ENCODE data around the gene INHBB. TPM values are rescaled to one million over a fixed set of nuclear protein-coding genes. Genes with fewer than 3 reads are reported as not detected.
"Not testable (repeated sequence)": the region's sequence is repeated elsewhere in the genome, so short reads cannot be mapped to it uniquely, and the experiment has no call there.

The INHBB gene
- polyA plus RNA-seq, 4 donors, result 0.07 to 3.2 (median 0.27) TPM; not detected in 1

GRCh38 chr2:120385355-120386127 is 39.6 kb downstream of the INHBB start:
- no peaks in the 10 kb centered on the region for H3K36me3 ChIP-seq (ENCODE audit: control insufficient read depth in 3 of 3, insufficient read depth in 2 of 3, low read depth in 1 of 3, low read length in 3 of 3)
- H3K4me1 ChIP-seq (ENCODE audit: control insufficient read depth in 3 of 3, insufficient read depth in 2 of 3, low read depth in 1 of 3, low read length in 2 of 3), result no peaks in the 10 kb centered on the region
- peaks cover 0 to 3% (median 0%) of the 10 kb centered on the region in 3 donors for H3K27me3 ChIP-seq (ENCODE audit: control insufficient read depth in 3 of 3, insufficient read depth in 3 of 3, low read length in 3 of 3)
- no peak for FAIRE-seq
- 56 to 63% (median 59%) methylated on average over 4 of the region's 4 CpGs for WGBS, 3 donors
- no peaks in the 10 kb centered on the region for H3K9me3 ChIP-seq (ENCODE audit: control insufficient read depth in 2 of 2, insufficient read depth in 1 of 2, low read depth in 1 of 2, low read length in 1 of 2)
- H3K4me3 ChIP-seq (ENCODE audit: low read depth in 1 of 3, low read length in 3 of 3), result no peak overlapping the region
- no peak overlapping the region for H3K27ac ChIP-seq (ENCODE audit: low read depth in 1 of 3, low read length in 2 of 3)
- no peak for DNase-seq

- H3K36me3 ChIP-seq (ENCODE audit: control insufficient read depth in 3 of 3, insufficient read depth in 2 of 3, low read depth in 1 of 3, low read length in 3 of 3), result no peaks in the 10 kb centered on the region
- H3K27me3 ChIP-seq (ENCODE audit: control insufficient read depth in 3 of 3, insufficient read depth in 3 of 3, low read length in 3 of 3), result no peaks in the 10 kb centered on the region
- no peak overlapping the region for H3K27ac ChIP-seq (ENCODE audit: low read depth in 1 of 3, low read length in 2 of 3)
- FAIRE-seq (no peak), DNase-seq (no peak)
- no peak overlapping the region for H3K4me3 ChIP-seq (ENCODE audit: low read depth in 1 of 3, low read length in 3 of 3)
- peaks cover 0 to 4% of the 10 kb centered on the region in 2 donors for H3K9me3 ChIP-seq (ENCODE audit: control insufficient read depth in 2 of 2, insufficient read depth in 1 of 2, low read depth in 1 of 2, low read length in 1 of 2)
- H3K4me1 ChIP-seq (ENCODE audit: control insufficient read depth in 3 of 3, insufficient read depth in 2 of 3, low read depth in 1 of 3, low read length in 2 of 3), result no peaks in the 10 kb centered on the region
- 69 to 76% (median 72%) methylated on average over 9 of the region's 9 CpGs for WGBS, 3 donors
Observed at GRCh38 chr2:120388222-120389035, 42.5 kb downstream of the INHBB start.

- H3K9me3 ChIP-seq (ENCODE audit: control insufficient read depth in 2 of 2, insufficient read depth in 1 of 2, low read depth in 1 of 2, low read length in 1 of 2), result peaks cover 0 to 4% of the 10 kb centered on the region in 2 donors
- 62 to 72% (median 71%) methylated on average over 9 of the region's 9 CpGs for WGBS, 3 donors
- no peak overlapping the region for H3K4me3 ChIP-seq (ENCODE audit: low read depth in 1 of 3, low read length in 3 of 3)
- FAIRE-seq, result no peak
- no peak overlapping the region for H3K27ac ChIP-seq (ENCODE audit: low read depth in 1 of 3, low read length in 2 of 3)
- no peaks in the 10 kb centered on the region for H3K27me3 ChIP-seq (ENCODE audit: control insufficient read depth in 3 of 3, insufficient read depth in 3 of 3, low read length in 3 of 3)
- no peaks in the 10 kb centered on the region for H3K4me1 ChIP-seq (ENCODE audit: control insufficient read depth in 3 of 3, insufficient read depth in 2 of 3, low read depth in 1 of 3, low read length in 2 of 3)
- no peak for DNase-seq
- no peaks in the 10 kb centered on the region for H3K36me3 ChIP-seq (ENCODE audit: control insufficient read depth in 3 of 3, insufficient read depth in 2 of 3, low read depth in 1 of 3, low read length in 3 of 3)
Observed at GRCh38 chr2:120389036-120389391, 43.1 kb downstream of the INHBB start.

GRCh38 chr2:120390381-120391055 is 44.6 kb downstream of the INHBB start:
- H3K4me1 ChIP-seq (ENCODE audit: control insufficient read depth in 3 of 3, insufficient read depth in 2 of 3, low read depth in 1 of 3, low read length in 2 of 3), result no peaks in the 10 kb centered on the region
- no peaks in the 10 kb centered on the region for H3K27me3 ChIP-seq (ENCODE audit: control insufficient read depth in 3 of 3, insufficient read depth in 3 of 3, low read length in 3 of 3)
- 80 to 87% (median 84%) methylated on average over 11 of the region's 11 CpGs for WGBS, 3 donors
- H3K4me3 ChIP-seq (ENCODE audit: low read depth in 1 of 3, low read length in 3 of 3), result no peak overlapping the region
- H3K27ac ChIP-seq (ENCODE audit: low read depth in 1 of 3, low read length in 2 of 3), result no peak overlapping the region
- peaks cover 0 to 4% of the 10 kb centered on the region in 2 donors for H3K9me3 ChIP-seq (ENCODE audit: control insufficient read depth in 2 of 2, insufficient read depth in 1 of 2, low read depth in 1 of 2, low read length in 1 of 2)
- no peak for DNase-seq
- H3K36me3 ChIP-seq (ENCODE audit: control insufficient read depth in 3 of 3, insufficient read depth in 2 of 3, low read depth in 1 of 3, low read length in 3 of 3), result no peaks in the 10 kb centered on the region
- FAIRE-seq, result no peak

- H3K4me3 ChIP-seq (ENCODE audit: low read depth in 1 of 3, low read length in 3 of 3); H3K9me3 ChIP-seq (ENCODE audit: control insufficient read depth in 2 of 2, insufficient read depth in 1 of 2, low read depth in 1 of 2, low read length in 1 of 2); H3K27me3 ChIP-seq (ENCODE audit: control insufficient read depth in 3 of 3, insufficient read depth in 3 of 3, low read length in 3 of 3); H3K27ac ChIP-seq (ENCODE audit: low read depth in 1 of 3, low read length in 2 of 3); DNase-seq; H3K36me3 ChIP-seq (ENCODE audit: control insufficient read depth in 3 of 3, insufficient read depth in 2 of 3, low read depth in 1 of 3, low read length in 3 of 3); H3K4me1 ChIP-seq (ENCODE audit: control insufficient read depth in 3 of 3, insufficient read depth in 2 of 3, low read depth in 1 of 3, low read length in 2 of 3); FAIRE-seq: not testable (repeated sequence)
- 38 to 55% (median 41%) methylated on average over 2 of the region's 2 CpGs for WGBS, 3 donors
Observed at GRCh38 chr2:120391382-120391781, 45.4 kb downstream of the INHBB start.

GRCh38 chr2:120391911-120392665 is 46.2 kb downstream of the INHBB start:
- Histone ChIP-seq H3K27ac (ENCODE audit: low read depth in 1 of 3, low read length in 2 of 3) (no peak overlapping the region), H3K4me3 (ENCODE audit: low read depth in 1 of 3, low read length in 3 of 3) (no peak overlapping the region), H3K27me3 (ENCODE audit: control insufficient read depth in 3 of 3, insufficient read depth in 3 of 3, low read length in 3 of 3) (no peaks in the 10 kb centered on the region), H3K9me3 (ENCODE audit: control insufficient read depth in 2 of 2, insufficient read depth in 1 of 2, low read depth in 1 of 2, low read length in 1 of 2) (peaks cover 0 to 4% of the 10 kb centered on the region in 2 donors), H3K4me1 (ENCODE audit: control insufficient read depth in 3 of 3, insufficient read depth in 2 of 3, low read depth in 1 of 3, low read length in 2 of 3) (no peaks in the 10 kb centered on the region), H3K36me3 (ENCODE audit: control insufficient read depth in 3 of 3, insufficient read depth in 2 of 3, low read depth in 1 of 3, low read length in 3 of 3) (no peaks in the 10 kb centered on the region)
- DNase-seq (no peak), FAIRE-seq (no peak)
- 85 to 93% (median 92%) methylated on average over 15 to 16 of the region's 16 CpGs for WGBS, 3 donors

GRCh38 chr2:120392923-120393322 is 47.0 kb downstream of the INHBB start:
- Histone ChIP-seq H3K4me3 (ENCODE audit: low read depth in 1 of 3, low read length in 3 of 3) (no peak overlapping the region), H3K9me3 (ENCODE audit: control insufficient read depth in 2 of 2, insufficient read depth in 1 of 2, low read depth in 1 of 2, low read length in 1 of 2) (peaks cover 0 to 4% of the 10 kb centered on the region in 2 donors), H3K4me1 (ENCODE audit: control insufficient read depth in 3 of 3, insufficient read depth in 2 of 3, low read depth in 1 of 3, low read length in 2 of 3) (no peaks in the 10 kb centered on the region), H3K27me3 (ENCODE audit: control insufficient read depth in 3 of 3, insufficient read depth in 3 of 3, low read length in 3 of 3) (no peaks in the 10 kb centered on the region), H3K27ac (ENCODE audit: low read depth in 1 of 3, low read length in 2 of 3) (no peak overlapping the region), H3K36me3 (ENCODE audit: control insufficient read depth in 3 of 3, insufficient read depth in 2 of 3, low read depth in 1 of 3, low read length in 3 of 3) (no peaks in the 10 kb centered on the region)
- FAIRE-seq, result no peak
- 85 to 87% (median 85%) methylated on average over 1 of the region's 1 CpG for WGBS, 3 donors
- no peak for DNase-seq

- H3K27ac ChIP-seq (ENCODE audit: low read depth in 1 of 3, low read length in 2 of 3), result no peak overlapping the region
- WGBS, 3 donors, result 89 to 91% (median 89%) methylated on average over 5 of the region's 5 CpGs
- no peaks in the 10 kb centered on the region for H3K27me3 ChIP-seq (ENCODE audit: control insufficient read depth in 3 of 3, insufficient read depth in 3 of 3, low read length in 3 of 3)
- peaks cover 0 to 4% of the 10 kb centered on the region in 2 donors for H3K9me3 ChIP-seq (ENCODE audit: control insufficient read depth in 2 of 2, insufficient read depth in 1 of 2, low read depth in 1 of 2, low read length in 1 of 2)
- H3K36me3 ChIP-seq (ENCODE audit: control insufficient read depth in 3 of 3, insufficient read depth in 2 of 3, low read depth in 1 of 3, low read length in 3 of 3), result no peaks in the 10 kb centered on the region
- FAIRE-seq (no peak), DNase-seq (no peak)
- H3K4me1 ChIP-seq (ENCODE audit: control insufficient read depth in 3 of 3, insufficient read depth in 2 of 3, low read depth in 1 of 3, low read length in 2 of 3), result no peaks in the 10 kb centered on the region
- H3K4me3 ChIP-seq (ENCODE audit: low read depth in 1 of 3, low read length in 3 of 3), result no peak overlapping the region
Observed at GRCh38 chr2:120393456-120393855, 47.5 kb downstream of the INHBB start.

Data from small intestine (tissue), 7 donors.